ENCODE data around the gene TMC1. TPM values are rescaled to one million over a fixed set of nuclear protein-coding genes. Genes with fewer than 3 reads are reported as not detected.
"Not testable (repeated sequence)": the region's sequence is repeated elsewhere in the genome, so short reads cannot be mapped to it uniquely, and the experiment has no call there.

Gene TMC1
- total RNA-seq, 3 donors from 2014 or later: not detected

DNA sequence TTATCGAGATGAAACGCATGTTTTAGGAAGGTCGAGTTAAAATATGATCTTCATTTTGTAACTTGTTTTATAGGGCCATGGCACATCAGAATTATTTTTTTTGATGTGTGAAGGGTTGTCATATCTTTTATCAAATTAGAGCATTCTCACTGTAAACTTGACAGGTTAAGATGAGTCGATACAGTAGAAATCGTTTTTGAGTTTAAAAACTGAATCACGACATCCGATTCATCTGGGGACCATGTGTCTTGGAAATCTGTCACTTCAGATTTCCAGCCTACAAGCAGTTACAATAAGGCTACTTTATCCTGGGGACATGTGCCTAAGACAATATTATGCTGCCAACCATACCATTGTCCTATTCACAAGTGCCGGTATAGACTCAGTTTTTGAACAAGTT lies 295.3 kb downstream of the TMC1 start:
- Mint-ChIP-seq H3K27me3 (ENCODE audit: low read depth) (peaks cover 6% of the 10 kb centered on the region), H3K9me3 (no peaks in the 10 kb centered on the region)

DNA sequence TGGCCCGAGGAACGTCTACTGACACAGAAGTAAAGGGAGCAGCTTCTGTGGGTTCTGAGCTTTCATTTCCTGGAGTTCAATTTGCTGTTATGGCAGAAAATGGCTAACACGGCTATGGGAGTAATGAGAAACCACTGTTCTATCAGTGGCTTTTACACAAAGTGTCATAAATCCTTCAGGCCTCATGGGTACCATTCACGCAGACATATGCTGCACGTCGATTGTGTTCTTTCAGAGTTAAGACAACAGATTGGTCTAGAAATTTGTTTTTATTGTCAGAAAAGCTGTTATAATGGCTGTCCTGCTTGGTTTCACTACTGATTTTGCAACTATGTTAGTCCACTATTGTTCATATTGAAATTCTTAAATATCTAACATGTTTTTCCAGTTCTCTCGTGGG lies 296.0 kb downstream of the TMC1 start:
- no peak for DNase-seq
- H3K9me3 Mint-ChIP-seq: no peaks in the 10 kb centered on the region
- peaks cover 6% of the 10 kb centered on the region for H3K27me3 Mint-ChIP-seq (ENCODE audit: low read depth)
- H3K36me3 Mint-ChIP-seq (ENCODE audit: insufficient read depth): no peaks in the 10 kb centered on the region
- no peak for ATAC-seq
- H3K4me3 Mint-ChIP-seq: no peak overlapping the region
- no peaks in the 10 kb centered on the region for H3K4me1 Mint-ChIP-seq (ENCODE audit: low read depth)

More for the DNA sequence above, 295.3 kb downstream of the TMC1 start:
- ATAC-seq (no peak), DNase-seq (no peak)
- Mint-ChIP-seq H3K4me1 (ENCODE audit: low read depth) (no peaks in the 10 kb centered on the region), H3K4me3 (no peak overlapping the region), H3K36me3 (ENCODE audit: insufficient read depth) (no peaks in the 10 kb centered on the region)

DNA sequence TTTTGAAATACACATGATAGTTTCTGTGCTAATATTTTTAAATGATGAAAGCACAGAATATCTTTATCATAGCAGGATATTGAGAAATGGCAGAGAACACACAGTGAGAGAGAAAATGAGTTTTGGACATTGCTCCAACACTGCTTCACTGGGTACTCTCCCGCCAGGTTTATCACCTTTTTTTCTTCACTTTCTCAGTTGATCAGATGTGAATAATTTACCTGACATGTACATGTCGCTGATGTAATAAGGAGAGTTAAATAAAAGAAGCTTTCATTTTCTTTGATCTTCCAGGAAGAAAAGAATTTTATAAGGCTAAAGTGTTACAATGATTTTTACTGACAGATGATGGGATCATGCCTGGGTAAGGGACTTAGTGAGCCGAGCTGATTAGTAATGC lies 297.0 kb downstream of the TMC1 start:
- no peak overlapping the region for H3K4me3 Mint-ChIP-seq
- no peaks in the 10 kb centered on the region for H3K9me3 Mint-ChIP-seq
- ATAC-seq (no peak), DNase-seq (no peak)
- H3K4me1 Mint-ChIP-seq (ENCODE audit: low read depth): no peaks in the 10 kb centered on the region
- no peaks in the 10 kb centered on the region for H3K36me3 Mint-ChIP-seq (ENCODE audit: insufficient read depth)
- peaks cover 6% of the 10 kb centered on the region for H3K27me3 Mint-ChIP-seq (ENCODE audit: low read depth)

DNA sequence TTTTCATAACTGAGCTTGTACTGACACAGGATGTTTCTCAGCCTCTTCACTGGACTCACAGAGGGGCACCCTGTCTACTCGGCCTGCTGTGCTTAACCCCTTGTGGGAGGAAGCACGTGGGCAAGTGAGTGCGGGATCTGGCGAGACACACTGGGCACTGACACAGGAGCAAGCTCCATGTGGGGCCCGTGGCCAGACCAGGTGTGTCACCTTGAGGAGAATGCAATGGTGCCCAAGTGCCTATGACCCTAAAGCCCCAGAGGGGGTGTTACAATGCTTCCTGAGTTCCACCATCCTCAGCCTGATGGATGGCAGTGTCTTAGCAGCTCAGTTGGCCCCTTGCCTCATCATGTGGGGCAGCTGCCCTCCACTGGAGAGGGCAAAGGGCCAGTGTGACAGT lies 302.6 kb downstream of the TMC1 start:
- no peaks in the 10 kb centered on the region for H3K9me3 Mint-ChIP-seq
- H3K4me3 Mint-ChIP-seq: no peak overlapping the region
- no peak for ATAC-seq
- H3K27me3 Mint-ChIP-seq (ENCODE audit: low read depth): no peaks in the 10 kb centered on the region
- H3K36me3 Mint-ChIP-seq (ENCODE audit: insufficient read depth): no peaks in the 10 kb centered on the region
- no peak for DNase-seq
- no peaks in the 10 kb centered on the region for H3K4me1 Mint-ChIP-seq (ENCODE audit: low read depth)

DNA sequence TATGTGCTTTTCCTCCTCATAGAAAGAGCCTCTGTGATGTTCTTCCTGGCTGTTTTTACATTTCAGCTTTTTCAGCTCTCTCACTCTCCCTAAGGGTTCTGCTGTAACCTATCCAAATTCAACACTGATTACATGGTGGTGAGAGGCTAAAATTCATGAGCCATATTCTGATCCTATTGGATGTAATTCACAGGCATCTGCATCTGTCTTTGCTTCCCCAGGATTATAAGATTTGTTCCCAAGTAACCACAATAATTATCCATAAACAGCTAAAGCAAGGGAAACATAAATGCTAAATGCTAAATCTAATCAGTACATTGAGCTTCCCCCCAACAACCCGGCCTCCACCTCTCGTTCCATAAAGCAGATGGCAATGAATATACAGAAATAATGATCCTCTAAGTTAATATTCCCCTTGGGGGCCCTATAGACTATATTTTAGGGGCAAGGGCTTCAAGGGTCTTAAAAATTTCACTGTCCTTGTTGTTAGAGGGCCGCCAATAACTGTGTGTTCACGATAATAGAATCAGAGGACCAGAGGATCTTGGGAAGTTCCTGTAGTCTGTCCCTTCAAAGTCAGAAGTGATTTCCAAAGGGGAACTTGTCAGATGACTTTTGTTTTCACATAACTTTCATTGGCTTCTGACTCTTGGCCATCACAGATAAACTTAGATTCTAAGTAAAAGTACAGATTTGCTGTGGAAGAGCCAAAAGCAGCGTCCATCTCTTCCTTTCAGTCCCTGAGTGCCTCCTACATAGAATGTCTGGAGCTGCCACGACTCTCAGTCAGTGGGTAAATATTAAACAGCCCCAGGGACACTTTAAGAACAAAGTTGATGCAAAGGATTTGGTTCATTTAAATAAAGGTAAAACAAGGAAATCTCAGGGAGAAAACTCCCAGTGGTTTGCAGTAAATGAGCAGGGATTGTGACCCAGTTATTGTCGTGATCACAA lies 305.9 kb downstream of the TMC1 start:
- no peaks in the 10 kb centered on the region for H3K36me3 Mint-ChIP-seq (ENCODE audit: insufficient read depth)
- no peak overlapping the region for H3K4me3 Mint-ChIP-seq
- DNase-seq (no peak), ATAC-seq (no peak)
- H3K27me3 Mint-ChIP-seq (ENCODE audit: low read depth): no peaks in the 10 kb centered on the region
- H3K4me1 Mint-ChIP-seq (ENCODE audit: low read depth): no peaks in the 10 kb centered on the region
- no peaks in the 10 kb centered on the region for H3K9me3 Mint-ChIP-seq

DNA sequence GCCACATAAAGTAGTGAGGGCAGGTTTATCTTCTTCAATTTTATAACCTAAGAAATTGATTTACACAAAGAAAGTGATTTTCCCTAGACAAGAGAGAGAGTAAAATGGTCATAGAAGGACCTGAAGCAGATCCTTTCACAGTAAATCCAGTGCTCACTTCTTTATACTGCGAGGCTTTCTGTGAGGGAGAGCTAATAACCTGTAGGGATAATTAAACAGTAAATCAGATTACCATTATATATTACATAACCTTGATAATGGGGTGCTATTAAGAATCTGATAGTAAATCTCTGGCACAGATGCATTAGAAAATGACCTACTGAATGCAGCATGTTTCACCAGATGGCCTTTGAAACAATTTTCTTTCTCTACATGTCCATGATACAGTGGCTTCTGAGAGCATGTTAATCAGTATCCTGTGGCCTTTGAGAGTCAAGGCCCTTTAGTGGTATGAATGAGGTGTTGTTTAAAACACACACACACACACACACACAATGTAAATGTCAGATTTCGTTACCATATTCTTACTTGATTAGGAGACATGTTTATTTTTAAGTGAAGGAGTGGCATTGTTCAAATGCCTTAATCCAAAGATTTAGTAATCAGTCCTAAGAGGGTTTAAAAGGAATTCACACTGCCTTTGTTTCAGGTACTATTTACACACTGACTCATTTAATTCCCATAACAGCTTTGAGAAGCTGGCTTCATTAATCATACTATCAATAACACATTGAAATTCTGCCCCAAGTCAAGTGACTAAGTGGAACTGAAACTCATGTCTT lies 306.7 kb downstream of the TMC1 start:
- H3K36me3 Mint-ChIP-seq (ENCODE audit: insufficient read depth): no peaks in the 10 kb centered on the region
- H3K4me1 Mint-ChIP-seq (ENCODE audit: low read depth): no peaks in the 10 kb centered on the region
- ATAC-seq (no peak), DNase-seq (no peak)
- H3K4me3 Mint-ChIP-seq: no peak overlapping the region
- no peaks in the 10 kb centered on the region for H3K27me3 Mint-ChIP-seq (ENCODE audit: low read depth)
- H3K9me3 Mint-ChIP-seq: no peaks in the 10 kb centered on the region

DNA sequence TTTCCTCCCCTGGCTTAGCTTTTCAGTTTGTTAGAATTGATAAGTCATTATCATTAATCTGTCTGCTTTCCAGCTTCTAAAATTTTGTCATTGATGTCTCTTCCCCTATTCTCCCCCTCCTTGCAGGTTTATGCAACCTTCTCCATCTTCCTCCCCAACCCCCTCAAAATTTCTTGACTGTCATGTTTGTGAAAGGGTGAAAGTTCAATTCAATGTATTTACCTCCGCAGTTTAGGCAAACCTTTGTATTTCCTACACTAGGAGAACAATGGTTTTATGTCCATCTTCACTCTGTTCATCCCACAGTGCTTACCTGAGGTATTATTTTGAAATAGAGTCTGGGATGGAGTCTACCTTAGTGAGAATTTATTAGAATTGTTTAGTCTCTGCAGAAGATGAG lies 313.6 kb downstream of the TMC1 start:
- DNase-seq (no peak), ATAC-seq (no peak)
- Mint-ChIP-seq H3K4me3 (no peak overlapping the region), H3K4me1 (ENCODE audit: low read depth) (no peaks in the 10 kb centered on the region), H3K36me3 (ENCODE audit: insufficient read depth) (no peaks in the 10 kb centered on the region), H3K9me3 (no peaks in the 10 kb centered on the region), H3K27me3 (ENCODE audit: low read depth) (peaks cover 15% of the 10 kb centered on the region)

DNA sequence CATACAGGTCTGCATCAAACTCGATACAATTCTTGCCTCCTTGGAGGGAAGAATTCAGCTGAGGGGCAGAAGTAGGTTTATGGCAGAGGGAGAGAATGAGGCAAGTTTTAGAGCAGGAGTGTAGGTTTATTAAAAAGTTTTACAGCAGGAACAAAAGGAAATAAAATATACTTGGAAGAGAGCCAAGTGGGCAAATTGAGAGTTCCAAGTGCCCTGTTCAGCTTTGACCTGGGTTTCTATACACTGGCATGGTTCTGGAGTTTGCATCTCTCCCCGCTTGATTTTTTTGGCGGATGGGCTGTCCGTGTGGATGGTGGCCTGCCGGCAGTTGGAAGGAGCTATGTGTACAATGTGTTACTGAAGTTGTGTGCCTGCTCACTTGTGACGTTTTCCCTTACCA lies 315.4 kb downstream of the TMC1 start:
- Mint-ChIP-seq H3K4me1 (ENCODE audit: low read depth) (no peaks in the 10 kb centered on the region), H3K4me3 (no peak overlapping the region), H3K9me3 (no peaks in the 10 kb centered on the region), H3K27me3 (ENCODE audit: low read depth) (peaks cover 15% of the 10 kb centered on the region), H3K36me3 (ENCODE audit: insufficient read depth) (no peaks in the 10 kb centered on the region)
- DNase-seq (no peak), ATAC-seq (no peak)

DNA sequence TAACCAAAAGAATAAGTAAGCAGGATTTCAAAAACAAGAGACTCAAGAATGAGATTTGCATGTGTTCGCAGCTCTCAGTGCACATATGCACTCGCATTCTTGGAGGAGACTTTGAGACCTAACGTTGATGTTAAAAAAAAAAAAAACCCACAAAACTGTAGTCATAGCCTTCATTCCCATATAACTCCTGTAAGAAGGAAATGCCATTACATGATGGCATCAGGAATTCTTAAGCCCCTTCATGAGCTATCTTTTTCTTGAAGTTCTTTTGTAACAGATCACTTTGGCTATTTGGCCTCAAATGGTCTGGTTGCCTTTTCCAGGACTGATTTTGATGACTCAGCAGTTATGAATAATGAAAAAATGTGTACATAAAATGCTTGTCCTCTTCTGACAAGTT lies 317.7 kb downstream of the TMC1 start:
- Mint-ChIP-seq H3K36me3 (ENCODE audit: insufficient read depth) (no peaks in the 10 kb centered on the region), H3K27me3 (ENCODE audit: low read depth) (peaks cover 15% of the 10 kb centered on the region), H3K9me3 (peaks cover 1% of the 10 kb centered on the region), H3K4me3 (no peak overlapping the region), H3K4me1 (ENCODE audit: low read depth) (no peaks in the 10 kb centered on the region)
- DNase-seq (no peak), ATAC-seq (no peak)

DNA sequence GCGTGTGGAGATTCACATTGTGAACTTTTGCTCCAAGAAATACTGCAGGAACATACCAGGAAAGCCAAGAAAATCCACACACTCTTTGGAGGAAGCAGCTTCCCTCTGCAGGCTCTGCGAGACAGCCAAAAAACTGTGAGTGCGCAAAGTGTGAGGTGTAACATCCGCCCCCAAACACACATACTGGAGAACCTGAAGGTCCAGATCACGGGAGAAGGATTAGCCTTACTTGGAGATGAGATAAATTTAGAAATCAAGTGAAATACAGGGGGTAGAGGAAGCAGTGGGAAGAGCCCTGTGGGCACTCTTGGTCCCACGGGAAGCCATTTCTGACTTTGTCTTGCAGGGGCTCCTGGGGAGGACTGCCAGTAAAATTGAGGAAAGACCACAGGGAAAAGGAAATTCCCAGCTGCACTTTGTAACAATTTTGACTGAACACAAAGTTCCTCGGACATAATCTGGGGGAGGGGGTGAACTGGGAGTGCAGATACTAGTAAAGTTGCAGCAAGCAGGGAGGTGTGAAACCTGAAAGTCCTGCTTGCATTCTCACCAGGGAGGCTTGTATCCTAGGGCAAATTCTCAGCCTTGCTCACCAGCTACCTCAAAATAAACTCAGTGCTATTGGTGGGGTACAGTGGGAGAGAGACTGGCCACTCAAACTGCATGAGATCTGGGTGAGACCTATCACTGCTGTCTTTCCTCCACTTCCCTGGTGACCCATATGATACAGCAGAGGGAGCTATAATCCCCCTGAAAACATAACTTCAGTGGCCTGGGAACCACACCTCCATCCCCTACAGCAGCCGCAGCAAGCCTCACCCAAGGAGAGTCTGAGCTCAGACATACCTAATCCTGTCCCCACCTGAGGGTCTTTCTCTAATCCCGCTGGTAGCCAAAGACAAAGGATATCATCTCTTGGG lies 322.4 kb downstream of the TMC1 start:
- no peak for DNase-seq
- ATAC-seq: no peak
- H3K27me3 Mint-ChIP-seq (ENCODE audit: low read depth): no peaks in the 10 kb centered on the region
- H3K4me3 Mint-ChIP-seq: no peak overlapping the region
- H3K9me3 Mint-ChIP-seq: peaks cover 17% of the 10 kb centered on the region
- H3K36me3 Mint-ChIP-seq (ENCODE audit: insufficient read depth): no peaks in the 10 kb centered on the region
- no peaks in the 10 kb centered on the region for H3K4me1 Mint-ChIP-seq (ENCODE audit: low read depth)

DNA sequence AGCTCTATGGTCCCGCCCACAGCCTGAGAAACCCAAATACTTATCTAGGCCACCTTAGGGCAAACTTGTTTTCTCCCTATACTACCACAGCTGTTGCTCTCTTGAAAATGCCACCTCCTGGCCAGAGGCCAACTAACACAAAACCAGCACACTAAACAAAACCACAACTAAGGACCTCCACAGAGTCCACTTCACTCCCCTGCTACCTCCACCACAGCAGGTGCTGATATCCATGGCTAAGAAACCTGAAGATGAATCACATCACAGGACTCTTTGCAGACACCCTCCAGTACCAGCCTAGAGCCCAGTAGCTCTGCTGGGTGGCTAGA lies 323.0 kb downstream of the TMC1 start:
- no peaks in the 10 kb centered on the region for H3K27me3 Mint-ChIP-seq (ENCODE audit: low read depth)
- H3K4me3 Mint-ChIP-seq: no peak overlapping the region
- no peaks in the 10 kb centered on the region for H3K36me3 Mint-ChIP-seq (ENCODE audit: insufficient read depth)
- DNase-seq: no peak
- H3K4me1 Mint-ChIP-seq (ENCODE audit: low read depth): no peaks in the 10 kb centered on the region
- H3K9me3 Mint-ChIP-seq: peaks cover 17% of the 10 kb centered on the region
- no peak for ATAC-seq

DNA sequence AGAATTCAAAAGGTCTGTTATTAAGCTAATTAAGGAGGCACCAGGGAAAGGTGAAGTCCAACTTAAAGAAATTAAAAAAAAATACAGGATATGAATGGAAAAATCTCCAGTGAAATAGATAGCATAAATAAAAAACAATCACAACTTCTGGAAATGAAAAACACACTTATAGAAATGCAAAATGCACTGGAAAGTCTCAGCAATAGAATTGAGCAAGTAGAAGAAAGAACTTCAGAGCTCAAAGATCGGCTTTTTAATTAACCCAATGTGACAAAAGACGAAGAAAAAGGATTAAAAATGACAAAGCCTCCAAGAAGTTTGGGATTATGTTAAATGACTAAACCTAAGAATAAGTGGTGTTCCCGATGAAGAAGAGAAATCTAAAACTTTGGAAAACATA lies 323.6 kb downstream of the TMC1 start:
- H3K9me3 Mint-ChIP-seq: peaks cover 17% of the 10 kb centered on the region
- ATAC-seq; H3K4me1 Mint-ChIP-seq (ENCODE audit: low read depth); H3K4me3 Mint-ChIP-seq; DNase-seq; H3K36me3 Mint-ChIP-seq (ENCODE audit: insufficient read depth); H3K27me3 Mint-ChIP-seq (ENCODE audit: low read depth): not testable (repeated sequence)

DNA sequence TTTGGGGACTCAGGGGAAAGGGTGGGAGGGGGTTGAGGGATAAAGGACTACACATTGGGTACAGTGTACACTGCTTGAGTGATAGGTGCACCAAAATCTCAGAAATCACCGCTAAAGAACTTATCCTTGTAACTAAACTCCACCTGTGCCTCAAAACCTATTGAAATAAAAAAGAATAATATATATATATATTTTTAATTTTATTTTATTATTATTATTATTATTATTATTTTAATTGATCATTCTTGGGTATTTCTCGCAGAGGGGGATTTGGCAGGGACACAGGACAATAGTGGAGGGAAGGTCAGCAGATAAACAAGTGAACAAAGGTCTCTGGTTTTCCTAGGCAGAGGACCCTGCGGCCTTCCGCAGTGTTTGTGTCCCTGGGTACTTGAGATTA lies 328.8 kb downstream of the TMC1 start:
- not testable (repeated sequence) for DNase-seq; H3K4me3 Mint-ChIP-seq; H3K4me1 Mint-ChIP-seq (ENCODE audit: low read depth); H3K36me3 Mint-ChIP-seq (ENCODE audit: insufficient read depth); ATAC-seq; H3K9me3 Mint-ChIP-seq; H3K27me3 Mint-ChIP-seq (ENCODE audit: low read depth)

DNA sequence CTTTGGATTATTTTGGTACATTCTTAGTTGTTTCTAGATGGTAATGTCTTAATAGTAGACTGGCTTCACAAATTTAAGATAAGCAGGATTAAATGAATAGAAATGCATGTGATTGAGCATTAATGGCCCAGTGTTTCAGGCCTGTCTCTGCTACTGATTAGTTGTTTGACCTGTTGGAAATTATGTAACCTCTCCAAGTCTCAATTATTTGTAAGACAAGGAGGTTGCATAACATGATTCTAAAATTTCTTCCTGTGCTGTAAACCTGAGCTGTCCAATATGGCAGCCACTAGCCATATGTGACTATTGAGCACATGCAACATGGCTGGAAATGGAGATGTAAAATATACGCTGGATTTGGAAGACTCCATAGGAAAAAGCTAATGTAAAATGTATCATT lies 333.9 kb downstream of the TMC1 start:
- Mint-ChIP-seq H3K4me1 (ENCODE audit: low read depth) (no peaks in the 10 kb centered on the region), H3K4me3 (no peak overlapping the region), H3K27me3 (ENCODE audit: low read depth) (no peaks in the 10 kb centered on the region), H3K36me3 (ENCODE audit: insufficient read depth) (no peaks in the 10 kb centered on the region), H3K9me3 (no peaks in the 10 kb centered on the region)
- DNase-seq: no peak
- no peak for ATAC-seq
